Sigmoid colon (tissue), 4 donors: ENCODE data around the gene CNN3.

Experiments used
- CTCF ChIP-seq, 4 experiments: fragments of 450-650 bp in 3 of 4; fragments of 200-600 bp in 1 of 4; IDR thresholded peaks; one replicate each; pipeline ENCODE4 v1.5.1; 2016 to 2019; ENCODE audit warnings: antibody characterized with exemption in 4 of 4, mild to moderate bottlenecking in 3 of 4, moderate library complexity in 2 of 4
- POLR2AphosphoS5 ChIP-seq, 4 donors: sonication (generic); formaldehyde crosslinking; IDR thresholded peaks; one replicate each; pipeline ENCODE4 v1.6.1; 2017; ENCODE audit warnings: antibody characterized with exemption in 4 of 4

GRCh38 chr1:94966033-94966432, 39.1 kb upstream of the CNN3 start:
- TF ChIP-seq POLR2AphosphoS5 (IDR thresholded peaks at IDR 0.05): no peak
- no peak for TF ChIP-seq CTCF (IDR thresholded peaks at IDR 0.05)
